ENCODE results near the gene THUMPD3.

THUMPD3 gene

GRCh38 chr3:9397906-9398699, 35.2 kb downstream of the THUMPD3 start:
- peak; percentile 47 for DNase-seq

GRCh38 chr3:9398700-9399336, 36.0 kb downstream of the THUMPD3 start:
- DNase-seq, result no peak

- DNase-seq, result no peak
These were observed 36.5 kb downstream of the THUMPD3 start for GRCh38 chr3:9399337-9399703.

GRCh38 chr3:9399746-9400145, 36.9 kb downstream of the THUMPD3 start:
- no peak for DNase-seq

- no peak for DNase-seq
These were observed 37.8 kb downstream of the THUMPD3 start for GRCh38 chr3:9400616-9401015.

GRCh38 chr3:9401986-9402385, 39.1 kb downstream of the THUMPD3 start:
- DNase-seq, result no peak

GRCh38 chr3:9402410-9403228, 39.8 kb downstream of the THUMPD3 start:
- no peak for DNase-seq

GRCh38 chr3:9403463-9403862, 40.6 kb downstream of the THUMPD3 start:
- DNase-seq, result no peak

GRCh38 chr3:9404680-9405079, 41.8 kb downstream of the THUMPD3 start:
- no peak for DNase-seq

- DNase-seq, result no peak
These were observed 42.9 kb downstream of the THUMPD3 start for GRCh38 chr3:9405756-9406155.

- no peak for DNase-seq
These were observed 44.2 kb downstream of the THUMPD3 start for GRCh38 chr3:9406856-9407626.

GRCh38 chr3:9408061-9408460, 45.2 kb downstream of the THUMPD3 start:
- DNase-seq, result no peak

GRCh38 chr3:9408546-9408945, 45.7 kb downstream of the THUMPD3 start:
- no peak for DNase-seq

- no peak for DNase-seq
These were observed 47.4 kb downstream of the THUMPD3 start for GRCh38 chr3:9409981-9410854.

- no peak for DNase-seq
These were observed 48.4 kb downstream of the THUMPD3 start for GRCh38 chr3:9411302-9411701.

GRCh38 chr3:9412293-9412692, 49.4 kb downstream of the THUMPD3 start:
- DNase-seq, result no peak

- DNase-seq, result no peak
These were observed 52.0 kb downstream of the THUMPD3 start for GRCh38 chr3:9414826-9415225.

GRCh38 chr3:9415485-9416138, 52.8 kb downstream of the THUMPD3 start:
- DNase-seq, result no peak

- no peak for DNase-seq
These were observed 53.4 kb downstream of the THUMPD3 start for GRCh38 chr3:9416139-9416780.

- no peak for DNase-seq
These were observed 58.1 kb downstream of the THUMPD3 start for GRCh38 chr3:9420850-9421549.

Data from activated CD4-positive, CD25-positive, alpha-beta regulatory T cell treated with anti-CD3 and anti-CD28 coated beads, Interleukin-2, amount 50 U/mL, for 72 hours (primary cell).